EH (cell line): ENCODE results near the gene KRTAP4-6.
A peak's percentile ranks its signal among the peaks of the same experiment; 100 is the strongest.
"Not testable (repeated sequence)": the region's sequence is repeated elsewhere in the genome, so short reads cannot be mapped to it uniquely, and the experiment has no call there.

Source experiments
- DNase-seq: peaks from one replicate; pipeline ENCODE4 v3.0.0-alpha.2; 2015; ENCODE audit warnings: low read depth

The KRTAP4-6 gene

DNA sequence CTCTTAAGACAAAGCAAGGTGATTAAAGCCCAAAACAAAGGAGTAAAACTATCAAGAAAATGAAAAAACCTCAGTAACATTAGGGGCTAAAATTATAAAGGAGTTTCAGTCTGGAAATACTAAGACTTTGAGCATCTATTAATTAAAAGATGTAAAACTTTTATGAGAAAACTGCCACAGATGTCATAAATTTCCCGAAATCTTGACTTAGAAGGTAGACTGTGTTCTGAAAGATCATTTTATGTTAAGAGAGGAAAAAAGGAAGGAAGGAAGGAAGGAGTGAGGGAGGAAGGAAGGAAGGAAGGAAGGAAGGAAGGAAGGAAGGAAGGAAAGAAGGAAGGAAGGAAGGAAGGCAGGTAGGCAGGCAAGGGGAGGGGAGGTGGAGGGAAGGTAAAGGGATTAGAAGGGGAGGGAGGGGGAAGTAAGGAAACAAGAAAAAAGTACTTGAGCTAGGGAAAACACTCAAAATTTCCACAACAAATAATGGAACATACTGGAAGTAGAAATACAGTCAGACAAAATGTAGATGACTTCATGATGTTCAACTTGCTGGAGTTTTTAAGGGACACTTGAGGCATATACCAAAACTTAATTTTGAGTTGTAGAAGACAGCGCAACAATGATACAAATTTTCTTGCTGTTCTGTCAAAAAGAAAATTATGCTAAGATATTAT lies 7.3 kb upstream of the KRTAP4-6 start:
- DNase-seq: no peak

- DNase-seq: no peak
Observed at GRCh38 chr17:41145261-41145660, 4.9 kb upstream of the KRTAP4-6 start.

DNA sequence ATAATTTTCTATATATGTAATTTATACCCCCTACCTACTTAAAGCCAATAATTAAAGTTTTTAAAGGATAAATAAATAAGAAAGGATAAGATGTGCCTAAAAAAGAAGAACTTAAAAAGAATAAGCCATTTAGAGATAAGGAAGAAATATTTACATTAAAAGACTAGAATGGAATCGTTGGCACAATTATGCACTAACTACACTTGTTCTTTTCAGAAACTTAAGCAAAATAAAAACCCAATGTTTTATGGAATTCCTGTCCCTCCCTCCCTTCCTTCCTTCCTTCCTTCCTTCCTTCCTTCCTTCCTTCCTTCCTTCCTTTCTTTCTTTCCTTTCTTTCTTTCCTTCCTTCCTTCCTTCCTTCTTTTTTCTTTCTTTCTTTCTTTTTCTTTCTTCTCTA lies 4.5 kb upstream of the KRTAP4-6 start:
- no peak for DNase-seq

DNA sequence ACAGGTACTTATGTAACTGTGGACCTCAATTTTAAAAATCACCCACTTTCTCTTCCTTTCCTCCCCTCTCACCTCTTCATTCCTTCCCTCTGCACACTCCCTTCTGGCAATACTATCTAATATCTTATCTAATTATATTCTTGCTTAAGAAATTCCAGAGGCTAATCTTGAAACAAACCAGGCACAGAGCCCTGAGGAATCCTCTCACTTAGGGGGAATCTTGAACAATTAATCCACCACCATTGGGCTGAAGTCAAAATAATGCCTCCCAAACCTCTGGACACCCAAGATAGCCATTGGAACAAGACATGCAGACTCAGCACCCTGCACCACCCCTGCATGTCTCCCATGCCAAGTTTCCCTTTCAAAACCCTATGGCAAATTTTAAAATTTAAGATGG lies 1.0 kb upstream of the KRTAP4-6 start:
- DNase-seq: no peak

DNA sequence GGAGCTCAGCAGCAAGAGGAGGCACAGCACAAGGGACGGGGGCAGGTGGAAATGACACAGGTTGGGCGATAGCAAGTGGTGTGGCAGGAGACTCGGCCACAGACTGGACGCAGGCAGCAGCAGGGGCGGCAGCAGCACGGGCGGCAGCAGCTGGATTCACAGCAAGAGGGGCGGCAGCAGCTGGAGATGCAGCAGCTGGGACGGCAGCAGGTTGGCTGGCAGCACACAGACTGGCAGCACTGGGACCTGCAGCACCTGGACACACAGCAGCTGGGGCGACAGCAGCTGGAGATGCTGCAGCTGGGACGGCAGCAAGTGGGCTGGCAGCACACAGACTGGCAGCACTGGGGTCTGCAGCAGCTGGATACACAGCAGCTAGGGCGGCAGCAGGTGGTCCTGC lies 479 bp downstream of the KRTAP4-6 start:
- not testable (repeated sequence) for DNase-seq

DNA sequence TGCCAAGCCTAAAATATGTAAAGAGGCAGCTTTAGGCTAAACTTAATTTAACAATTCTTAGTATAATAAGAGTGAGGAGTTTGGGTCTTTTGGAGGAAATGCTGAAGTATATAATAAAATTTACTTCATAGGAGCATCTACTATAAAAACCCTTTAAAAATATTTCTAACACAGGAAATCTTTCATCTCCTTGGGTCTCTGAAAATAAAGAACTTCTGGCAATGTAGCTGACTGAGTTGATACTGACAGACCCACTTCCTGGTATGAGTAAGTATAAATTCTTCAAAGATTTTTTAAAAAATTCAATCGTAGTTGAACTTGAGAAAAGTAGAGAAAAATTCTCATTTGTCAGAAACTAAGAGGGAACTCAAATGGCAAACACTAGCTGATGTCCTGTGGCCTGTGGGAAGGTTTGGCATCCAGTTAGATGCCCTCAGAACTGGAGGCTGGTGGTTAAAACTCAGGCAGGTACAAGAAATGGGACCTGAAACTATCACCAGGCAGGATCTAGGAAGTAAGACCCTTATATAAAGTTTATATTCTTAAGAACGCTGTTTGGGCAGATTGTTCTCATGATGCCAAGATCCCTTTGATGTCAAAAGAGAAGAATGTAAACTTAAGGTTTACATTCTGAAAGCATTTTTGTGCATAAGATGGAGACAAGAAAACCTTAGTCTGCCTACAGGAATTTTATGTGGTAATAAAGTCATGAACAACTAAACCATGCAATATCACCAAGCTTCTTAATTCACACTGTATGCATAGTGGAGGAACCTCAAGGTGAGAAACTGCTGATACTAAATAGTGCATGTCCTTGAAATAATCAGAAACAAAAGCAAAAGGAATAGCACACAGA lies 6.2 kb downstream of the KRTAP4-6 start:
- peak; percentile 47 for DNase-seq

DNA sequence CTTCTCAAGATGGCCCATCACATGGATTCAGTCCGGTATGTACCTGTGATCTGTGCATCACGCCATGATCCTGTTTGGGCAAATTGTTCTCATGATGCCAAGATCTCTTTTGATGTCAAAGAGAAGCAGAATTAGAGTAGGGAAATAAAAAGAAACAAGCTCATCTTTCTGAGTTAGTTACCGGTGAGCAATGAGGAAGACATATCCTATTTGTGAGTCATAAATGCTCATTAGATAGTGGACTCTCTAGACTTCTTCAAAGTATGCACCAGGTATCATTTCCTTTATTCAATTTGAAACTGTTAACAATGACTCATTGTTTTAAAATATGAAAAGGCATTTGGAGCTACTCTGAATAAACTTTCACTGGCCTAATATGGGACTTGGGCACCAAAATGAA lies 8.4 kb downstream of the KRTAP4-6 start:
- DNase-seq: peak; percentile 60

GRCh38 chr17:41127371-41127770 lies 13.0 kb downstream of the KRTAP4-6 start:
- DNase-seq: no peak

- no peak for DNase-seq
Observed at GRCh38 chr17:41126412-41126811, 13.9 kb downstream of the KRTAP4-6 start.

GRCh38 chr17:41125064-41125463 lies 15.3 kb downstream of the KRTAP4-6 start:
- no peak for DNase-seq

GRCh38 chr17:41123991-41124371 lies 16.4 kb downstream of the KRTAP4-6 start, which contains the start of gene KRTAP4-12:
Gene KRTAP4-12 (minus strand): TSS chr17:41124182. CDS start chr17:41124122, 60 bp downstream.
- peak; percentile 36 for DNase-seq

DNA sequence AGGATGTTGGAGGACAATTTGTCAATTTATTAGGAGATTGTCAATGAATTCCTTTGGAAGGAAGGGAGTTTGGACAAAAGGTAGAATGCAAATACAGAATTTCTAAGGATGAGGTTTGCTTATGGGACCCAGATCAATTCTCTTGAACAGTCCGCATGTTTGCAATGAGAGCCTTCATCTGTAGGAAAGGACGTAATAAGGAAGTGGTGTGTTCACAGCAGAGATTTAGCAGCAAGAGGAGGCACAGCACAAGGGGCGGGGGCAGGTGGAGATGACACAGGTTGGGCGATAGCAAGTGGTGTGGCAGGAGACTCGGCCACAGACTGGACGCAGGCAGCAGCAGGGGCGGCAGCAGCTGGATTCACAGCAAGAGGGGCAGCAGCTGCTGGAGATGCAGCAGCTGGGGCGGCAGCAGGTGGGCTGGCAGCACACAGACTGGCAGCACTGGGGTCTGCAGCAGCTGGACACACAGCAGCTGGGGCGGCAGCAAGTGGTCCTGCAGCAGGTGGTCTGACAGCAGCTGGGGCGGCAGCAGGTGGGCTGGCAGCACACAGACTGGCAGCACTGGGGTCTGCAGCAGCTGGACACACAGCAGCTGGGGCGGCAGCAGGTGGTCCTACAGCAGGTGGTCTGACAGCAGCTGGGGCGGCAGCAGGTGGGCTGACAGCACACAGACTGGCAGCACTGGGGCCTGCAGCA lies 16.9 kb downstream of the KRTAP4-6 start:
- DNase-seq: not testable (repeated sequence)

GRCh38 chr17:41121742-41122141 lies 18.6 kb downstream of the KRTAP4-6 start:
- no peak for DNase-seq

- DNase-seq: peak; percentile 70
Observed at GRCh38 chr17:41119696-41120690, 20.4 kb downstream of the KRTAP4-6 start.

- peak; percentile 81 for DNase-seq
Observed at GRCh38 chr17:41118721-41119120, 21.6 kb downstream of the KRTAP4-6 start.

GRCh38 chr17:41117846-41118386 lies 22.4 kb downstream of the KRTAP4-6 start, which contains the start of gene KRTAP4-11:
Gene KRTAP4-11 (minus strand): TSS chr17:41118373. CDS start chr17:41118315, 58 bp downstream.
- peak; percentile 29 for DNase-seq

DNA sequence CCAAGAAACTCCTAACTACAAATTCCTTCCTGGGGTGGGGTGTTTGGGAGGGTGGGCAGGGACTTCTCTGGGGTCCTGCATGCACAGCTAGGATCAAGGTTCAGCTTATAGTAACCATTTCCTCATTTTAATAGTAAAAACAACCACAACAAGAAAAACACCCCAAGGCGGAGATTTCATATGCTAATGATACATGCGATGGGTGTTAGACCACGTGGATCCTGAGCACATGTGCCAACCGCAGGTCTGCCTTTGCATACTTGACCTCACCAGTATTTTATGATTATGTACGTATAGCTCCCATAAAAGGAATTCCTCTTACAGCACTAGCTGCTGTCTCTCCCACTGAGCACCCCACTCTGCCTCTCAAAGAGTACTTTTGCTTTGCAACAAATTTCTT lies 24.0 kb downstream of the KRTAP4-6 start:
- peak; percentile 71 for DNase-seq

GRCh38 chr17:41111151-41111885 lies 29.0 kb downstream of the KRTAP4-6 start:
- DNase-seq: no peak

DNA sequence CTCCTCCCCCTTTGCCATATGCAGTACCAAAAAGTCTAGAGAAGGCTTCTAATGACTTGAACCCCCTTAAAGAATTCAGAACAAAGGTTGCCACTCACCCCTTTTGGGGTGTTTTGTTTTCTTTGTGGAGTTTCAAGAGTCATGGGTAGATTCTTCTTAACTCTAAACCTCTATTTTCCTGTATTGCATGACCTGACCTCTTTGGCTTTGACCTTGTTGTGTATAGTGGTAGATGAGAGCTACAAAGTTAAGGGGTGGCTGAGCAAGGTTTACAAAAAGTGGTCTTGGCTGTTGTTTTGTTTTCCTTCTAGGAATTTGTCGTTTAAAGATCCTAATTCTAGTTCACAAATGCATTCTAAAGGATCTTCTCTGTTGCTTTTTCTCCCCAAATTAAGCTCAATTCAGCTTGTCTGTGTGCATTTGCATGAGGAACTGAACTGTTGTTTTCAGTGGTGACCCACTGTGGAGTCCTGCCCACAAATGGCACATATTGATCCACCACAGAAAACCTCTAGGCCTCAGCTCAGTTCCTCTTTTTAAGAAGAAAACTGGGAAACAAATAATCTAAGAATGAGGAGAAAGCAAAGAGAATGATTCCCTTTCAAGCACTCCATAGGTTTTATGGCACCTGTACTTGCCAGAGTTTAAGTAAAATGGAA lies 31.5 kb downstream of the KRTAP4-6 start:
- DNase-seq: not testable (repeated sequence)
